Esophagus squamous epithelium (tissue), 4 donors: Measurements from ENCODE around the gene LONP1.

ENCODE experiments used
- POLR2A ChIP-seq, 4 donors: fragments of 450-650 bp; IDR thresholded peaks; one replicate each; pipeline ENCODE4 v1.6.1; 2017; ENCODE audit warnings: antibody characterized with exemption in 4 of 4, mild to moderate bottlenecking in 4 of 4, moderate library complexity in 3 of 4
- TF ChIP-seq, protein P1 (sequence below), 6 experiments: fragments of 450-650 bp in 4 of 6; fragments of 200-600 bp in 2 of 6; sonication (generic) in 2 of 6; IDR thresholded peaks; one replicate each; pipeline ENCODE4 v1.5.1; 2016 to 2019; ENCODE audit warnings: antibody characterized with exemption in 6 of 6, mild to moderate bottlenecking in 4 of 6, moderate library complexity in 4 of 6

DNA sequence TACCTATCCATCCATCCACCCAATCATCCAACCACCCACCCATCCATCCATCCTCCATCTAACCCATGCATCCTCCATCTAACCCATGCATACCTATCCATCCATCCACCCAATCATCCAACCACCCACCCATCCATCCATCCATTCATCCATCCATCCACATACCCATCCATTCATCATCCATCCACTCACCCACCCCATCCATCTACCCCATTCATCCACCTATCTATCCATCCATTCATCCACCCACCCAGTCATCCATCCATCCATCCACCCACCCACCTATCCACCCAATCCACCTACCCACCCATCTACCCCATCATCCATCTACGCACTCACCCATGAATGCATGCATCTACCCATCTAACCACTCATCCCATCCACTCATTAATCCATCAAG lies 46.2 kb downstream of the LONP1 start:
- TF ChIP-seq, protein P1, sequence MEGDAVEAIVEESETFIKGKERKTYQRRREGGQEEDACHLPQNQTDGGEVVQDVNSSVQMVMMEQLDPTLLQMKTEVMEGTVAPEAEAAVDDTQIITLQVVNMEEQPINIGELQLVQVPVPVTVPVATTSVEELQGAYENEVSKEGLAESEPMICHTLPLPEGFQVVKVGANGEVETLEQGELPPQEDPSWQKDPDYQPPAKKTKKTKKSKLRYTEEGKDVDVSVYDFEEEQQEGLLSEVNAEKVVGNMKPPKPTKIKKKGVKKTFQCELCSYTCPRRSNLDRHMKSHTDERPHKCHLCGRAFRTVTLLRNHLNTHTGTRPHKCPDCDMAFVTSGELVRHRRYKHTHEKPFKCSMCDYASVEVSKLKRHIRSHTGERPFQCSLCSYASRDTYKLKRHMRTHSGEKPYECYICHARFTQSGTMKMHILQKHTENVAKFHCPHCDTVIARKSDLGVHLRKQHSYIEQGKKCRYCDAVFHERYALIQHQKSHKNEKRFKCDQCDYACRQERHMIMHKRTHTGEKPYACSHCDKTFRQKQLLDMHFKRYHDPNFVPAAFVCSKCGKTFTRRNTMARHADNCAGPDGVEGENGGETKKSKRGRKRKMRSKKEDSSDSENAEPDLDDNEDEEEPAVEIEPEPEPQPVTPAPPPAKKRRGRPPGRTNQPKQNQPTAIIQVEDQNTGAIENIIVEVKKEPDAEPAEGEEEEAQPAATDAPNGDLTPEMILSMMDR (IDR thresholded peaks at IDR 0.05), result no peak
- TF ChIP-seq POLR2A (IDR thresholded peaks at IDR 0.05), result no peak
